ENCODE measurements around the gene DDX54.

The DDX54 gene

GRCh38 chr12:113138826-113139225 lies 46.5 kb downstream of the DDX54 start:
- H3K27ac ChIP-seq, result no peak overlapping the region
- H3K27me3 ChIP-seq, result peaks cover 34% of the 10 kb centered on the region
- peaks cover 12 to 14% of the 10 kb centered on the region in 2 experiments for H3K4me1 ChIP-seq (ENCODE audit: control insufficient read depth in 1 of 2, insufficient read depth in 1 of 2, low read depth in 1 of 2, low read length in 1 of 2)
- H3K36me3 ChIP-seq, result no peaks in the 10 kb centered on the region
- H3K4me3 ChIP-seq (ENCODE audit: low read depth in 1 of 2, low read length in 1 of 2), result no peak overlapping the region
- no peak for TF ChIP-seq CTCF (IDR thresholded peaks at IDR 0.05)
- H3K9me3 ChIP-seq, result no peaks in the 10 kb centered on the region

DNA sequence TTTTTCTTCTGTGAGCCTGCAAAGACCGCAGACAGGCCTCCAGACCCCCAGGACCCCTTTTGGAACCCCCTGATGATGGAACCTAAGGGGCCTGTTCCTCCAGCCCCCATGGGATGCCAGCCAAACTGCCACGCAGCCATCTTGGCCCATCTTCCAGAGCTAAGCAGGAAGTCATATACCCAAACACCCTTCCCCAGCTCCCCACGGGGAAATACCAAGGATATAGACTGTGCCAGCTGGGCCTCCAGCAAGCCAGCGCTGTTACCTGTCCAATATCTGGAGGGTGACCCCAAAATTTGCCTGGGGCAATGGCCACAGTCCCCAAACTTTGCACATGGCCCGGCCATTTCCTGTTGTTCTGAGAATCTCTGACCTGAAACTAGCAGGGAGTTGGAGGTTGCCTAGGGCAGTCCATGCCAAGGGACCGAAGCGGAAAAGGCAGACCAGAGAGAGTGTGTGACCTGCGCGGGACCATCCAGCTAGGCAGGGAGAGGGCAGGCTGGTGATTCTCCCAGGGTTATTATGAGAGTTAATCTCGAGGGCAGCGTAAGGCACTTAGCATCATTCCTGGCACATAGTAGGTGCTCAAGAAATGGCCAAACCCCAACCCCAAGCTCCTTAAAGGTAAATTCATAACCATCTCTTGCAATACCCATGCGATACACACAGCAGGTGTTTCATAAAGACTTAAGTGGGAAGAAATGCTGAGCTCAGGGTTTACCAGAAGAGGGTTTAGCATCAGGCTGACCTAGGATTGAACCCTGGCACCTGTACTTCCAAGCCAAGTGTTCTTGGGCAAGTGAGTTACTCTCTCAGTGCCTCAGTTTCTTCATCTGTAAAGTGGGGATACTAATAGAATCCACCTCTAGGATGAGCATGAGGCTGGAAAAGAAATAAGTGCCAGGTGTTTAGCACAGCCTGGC lies 47.2 kb downstream of the DDX54 start:
- no peak for TF ChIP-seq CTCF (IDR thresholded peaks at IDR 0.05)
- H3K4me1 ChIP-seq (ENCODE audit: control insufficient read depth in 1 of 2, insufficient read depth in 1 of 2, low read depth in 1 of 2, low read length in 1 of 2), result peaks cover 11 to 12% of the 10 kb centered on the region in 2 experiments
- no peak overlapping the region for H3K27ac ChIP-seq
- H3K9me3 ChIP-seq, result no peaks in the 10 kb centered on the region
- peaks cover 34% of the 10 kb centered on the region for H3K27me3 ChIP-seq
- H3K4me3 ChIP-seq (ENCODE audit: low read depth in 1 of 2, low read length in 1 of 2), result no peak overlapping the region
- H3K36me3 ChIP-seq, result no peaks in the 10 kb centered on the region

DNA sequence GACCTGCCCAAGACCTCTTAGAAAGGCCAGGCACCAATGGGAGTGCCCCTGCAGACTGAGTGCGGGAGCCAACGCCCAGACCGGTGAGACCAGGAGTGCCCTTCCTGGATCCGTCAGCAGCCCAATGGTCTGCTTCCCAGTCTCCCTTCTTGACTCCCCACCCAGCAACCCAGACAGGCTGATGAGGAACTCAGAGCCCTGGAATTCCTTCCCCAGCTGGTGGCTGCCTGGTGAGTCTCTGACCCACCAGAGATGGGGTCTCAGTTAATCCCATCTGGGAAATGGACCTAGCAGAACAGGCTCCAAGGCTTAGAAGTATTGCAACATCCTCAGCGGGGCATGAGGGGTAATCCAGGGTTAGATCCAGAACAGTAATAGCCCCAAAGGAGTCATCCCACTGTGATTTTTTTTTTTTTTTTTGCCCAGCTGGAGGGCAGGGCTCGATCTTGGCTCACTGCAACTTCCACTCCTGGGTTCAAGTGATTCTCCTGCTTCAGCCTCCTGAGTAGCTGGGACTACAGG lies 48.2 kb downstream of the DDX54 start:
- H3K4me3 ChIP-seq (ENCODE audit: low read depth in 1 of 2, low read length in 1 of 2), result no peak overlapping the region
- TF ChIP-seq CTCF (IDR thresholded peaks at IDR 0.05), result no peak
- H3K27me3 ChIP-seq, result peaks cover 34% of the 10 kb centered on the region

GRCh38 chr12:113136128-113136989 lies 48.9 kb downstream of the DDX54 start:
- H3K36me3 ChIP-seq, result no peaks in the 10 kb centered on the region
- no peak overlapping the region for H3K27ac ChIP-seq
- H3K4me3 ChIP-seq (ENCODE audit: low read depth in 1 of 2, low read length in 1 of 2), result no peak overlapping the region
- H3K4me1 ChIP-seq (ENCODE audit: control insufficient read depth in 1 of 2, insufficient read depth in 1 of 2, low read depth in 1 of 2, low read length in 1 of 2), result no peaks in the 10 kb centered on the region
- TF ChIP-seq CTCF (IDR thresholded peaks at IDR 0.05), result no peak
- H3K27me3 ChIP-seq, result peaks cover 34% of the 10 kb centered on the region
- no peaks in the 10 kb centered on the region for H3K9me3 ChIP-seq

More for the DNA sequence above, 48.2 kb downstream of the DDX54 start:
- Histone ChIP-seq H3K27ac (no peak overlapping the region), H3K9me3 (no peaks in the 10 kb centered on the region), H3K4me1 (ENCODE audit: control insufficient read depth in 1 of 2, insufficient read depth in 1 of 2, low read depth in 1 of 2, low read length in 1 of 2) (peaks cover under 1 to 2% of the 10 kb centered on the region in 2 experiments), H3K36me3 (no peaks in the 10 kb centered on the region)
